BJ (cell line): ENCODE data around the gene PEDS1. TPM values are rescaled to one million over a fixed set of nuclear protein-coding genes. Genes with fewer than 3 reads are reported as not detected.

Experiments used
- CTCF ChIA-PET: fragments of 350-600 bp; formaldehyde crosslinking; extraction: SDS; loops from one replicate; lab custom pipeline; 2021; ENCODE audit warnings: antibody characterized with exemption, inconsistent platforms; lab: Yijun Ruan, JAX
- POLR2A ChIA-PET: fragments of 300-600 bp; sonication (Branson Sonifier 250); formaldehyde crosslinking; extraction: SDS; loops from one replicate; lab custom pipeline; 2021; ENCODE audit warnings: antibody characterized with exemption; lab: Charles Lee
- DNase-seq: peaks from one replicate; pipeline ENCODE4 v3.0.0-alpha.2; 2011; ENCODE audit warnings: low read depth
- H3K27me3 ChIP-seq: 2 replicates; pipeline ENCODE4 v1.6.0; 2011; ENCODE audit warnings: low read length; ENCODE audit not compliant: control insufficient read depth, insufficient read depth
- H3K36me3 ChIP-seq: 2 replicates; pipeline ENCODE4 v1.5.1; 2011; ENCODE audit warnings: low read length; ENCODE audit not compliant: control insufficient read depth, insufficient read depth
- H3K4me3 ChIP-seq: 2 replicates; pipeline ENCODE4 v1.5.1; 2011; ENCODE audit warnings: low read depth, mild to moderate bottlenecking, control low read depth, low read length
- polyA plus RNA-seq: library from polyadenylated mRNA; depleted of rRNA; stranded (reverse); fragments of >200 nt; gene quantifications from 2 replicates; pipeline ENCODE4 v1.2.3, GENCODE V29; 2011
- TF ChIP-seq, protein P1 (sequence below): IDR thresholded peaks from 2 replicates; pipeline ENCODE4 v1.5.1; 2011; ENCODE audit warnings: low read depth, mild to moderate bottlenecking, control low read depth, inconsistent platforms, low read length, moderate library complexity; ENCODE audit not compliant: insufficient read depth

PEDS1 gene
- polyA plus RNA-seq, 1 experiment, result 52.3 TPM

DNA sequence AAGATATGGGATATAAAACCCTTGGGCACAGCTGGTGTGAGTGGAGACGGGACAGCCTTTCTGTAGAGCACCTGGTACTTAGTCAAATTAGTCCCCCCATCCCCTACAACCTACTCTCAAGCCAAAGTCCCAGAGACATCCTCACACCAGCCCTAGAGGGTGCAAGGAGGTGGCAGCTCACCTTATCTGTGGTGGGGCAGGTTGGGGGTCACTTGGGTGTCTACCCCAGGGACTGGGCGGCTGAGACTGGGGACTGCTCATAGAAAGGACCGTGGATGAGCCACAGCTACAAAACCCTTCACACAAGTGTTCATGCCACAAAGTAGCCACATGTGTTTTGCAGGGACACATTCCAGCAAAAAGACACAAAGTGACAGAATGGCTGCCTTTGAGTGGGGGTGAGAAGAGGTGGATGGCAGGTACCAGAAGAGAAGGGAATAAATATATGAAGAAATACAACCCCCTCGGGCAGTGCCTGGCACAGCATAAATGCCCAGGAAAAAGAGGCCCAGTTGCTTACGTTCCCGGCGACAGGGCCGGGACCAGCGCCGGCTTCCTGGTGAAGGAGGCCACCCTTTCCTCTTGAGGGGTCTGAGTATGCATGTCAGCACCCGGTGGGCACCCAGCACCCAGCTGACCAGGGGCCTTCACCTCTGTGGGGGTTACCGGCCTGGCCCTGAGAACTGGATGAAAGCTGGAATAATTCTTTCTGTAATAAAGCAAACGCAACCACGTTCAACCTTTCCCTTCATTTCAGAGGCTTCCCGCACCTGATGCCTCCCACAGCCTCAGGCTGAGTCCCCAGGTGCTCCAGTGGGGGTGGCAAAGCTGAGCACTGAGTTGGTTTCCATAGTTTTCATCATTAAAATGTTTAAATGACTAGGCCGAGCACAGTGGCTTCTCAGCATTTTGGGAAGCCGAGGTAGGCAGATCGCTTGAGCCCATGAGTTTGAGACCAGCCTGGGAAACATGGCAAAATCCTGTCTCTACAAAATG is 22.7 kb upstream of the PEDS1 start:
- DNase-seq, result no peak
- TF ChIP-seq, protein P1, sequence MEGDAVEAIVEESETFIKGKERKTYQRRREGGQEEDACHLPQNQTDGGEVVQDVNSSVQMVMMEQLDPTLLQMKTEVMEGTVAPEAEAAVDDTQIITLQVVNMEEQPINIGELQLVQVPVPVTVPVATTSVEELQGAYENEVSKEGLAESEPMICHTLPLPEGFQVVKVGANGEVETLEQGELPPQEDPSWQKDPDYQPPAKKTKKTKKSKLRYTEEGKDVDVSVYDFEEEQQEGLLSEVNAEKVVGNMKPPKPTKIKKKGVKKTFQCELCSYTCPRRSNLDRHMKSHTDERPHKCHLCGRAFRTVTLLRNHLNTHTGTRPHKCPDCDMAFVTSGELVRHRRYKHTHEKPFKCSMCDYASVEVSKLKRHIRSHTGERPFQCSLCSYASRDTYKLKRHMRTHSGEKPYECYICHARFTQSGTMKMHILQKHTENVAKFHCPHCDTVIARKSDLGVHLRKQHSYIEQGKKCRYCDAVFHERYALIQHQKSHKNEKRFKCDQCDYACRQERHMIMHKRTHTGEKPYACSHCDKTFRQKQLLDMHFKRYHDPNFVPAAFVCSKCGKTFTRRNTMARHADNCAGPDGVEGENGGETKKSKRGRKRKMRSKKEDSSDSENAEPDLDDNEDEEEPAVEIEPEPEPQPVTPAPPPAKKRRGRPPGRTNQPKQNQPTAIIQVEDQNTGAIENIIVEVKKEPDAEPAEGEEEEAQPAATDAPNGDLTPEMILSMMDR, result no peak
- ChIA-PET CTCF (interaction anchor here (0.6 to 4.2 kb wide), 7 partner anchors 10 to 288 kb away, joined by 3 to 17 read pairs (median 5); no protein-coding TSS in a partner anchor), POLR2A (no interaction called here)
- Histone ChIP-seq H3K4me3 (no peak overlapping the region), H3K27me3 (no peaks in the 10 kb centered on the region), H3K36me3 (no peaks in the 10 kb centered on the region)

DNA sequence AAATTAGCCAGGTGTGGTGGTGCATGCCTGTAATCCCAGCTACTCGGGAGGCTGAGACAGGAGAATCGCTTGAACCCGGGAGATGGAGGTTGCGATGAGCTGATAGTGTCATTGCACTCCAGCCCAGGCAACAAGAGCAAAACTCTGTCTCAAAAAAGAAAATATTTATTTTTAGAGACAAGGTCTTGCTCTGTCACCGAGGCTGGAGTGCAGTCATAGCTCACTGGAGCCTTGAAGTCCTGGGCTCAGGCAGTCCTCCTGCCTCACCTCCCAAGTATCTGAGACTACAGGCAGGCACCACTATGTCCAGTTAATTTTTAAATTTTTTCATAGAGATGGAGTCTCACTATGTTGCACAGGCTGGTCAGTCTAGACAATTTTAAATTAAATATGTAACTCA is 20.9 kb upstream of the PEDS1 start:
- CTCF ChIA-PET, result interaction anchor here (0.9 to 2.4 kb wide), 4 partner anchors 11 to 399 kb away, joined by 3 to 10 read pairs (median 6); no protein-coding TSS in a partner anchor
- POLR2A ChIA-PET, result no interaction called here
- H3K36me3 ChIP-seq, result no peaks in the 10 kb centered on the region
- no peak overlapping the region for H3K4me3 ChIP-seq
- H3K27me3 ChIP-seq, result no peaks in the 10 kb centered on the region
- no peak for DNase-seq
- TF ChIP-seq, protein P1, result no peak

DNA sequence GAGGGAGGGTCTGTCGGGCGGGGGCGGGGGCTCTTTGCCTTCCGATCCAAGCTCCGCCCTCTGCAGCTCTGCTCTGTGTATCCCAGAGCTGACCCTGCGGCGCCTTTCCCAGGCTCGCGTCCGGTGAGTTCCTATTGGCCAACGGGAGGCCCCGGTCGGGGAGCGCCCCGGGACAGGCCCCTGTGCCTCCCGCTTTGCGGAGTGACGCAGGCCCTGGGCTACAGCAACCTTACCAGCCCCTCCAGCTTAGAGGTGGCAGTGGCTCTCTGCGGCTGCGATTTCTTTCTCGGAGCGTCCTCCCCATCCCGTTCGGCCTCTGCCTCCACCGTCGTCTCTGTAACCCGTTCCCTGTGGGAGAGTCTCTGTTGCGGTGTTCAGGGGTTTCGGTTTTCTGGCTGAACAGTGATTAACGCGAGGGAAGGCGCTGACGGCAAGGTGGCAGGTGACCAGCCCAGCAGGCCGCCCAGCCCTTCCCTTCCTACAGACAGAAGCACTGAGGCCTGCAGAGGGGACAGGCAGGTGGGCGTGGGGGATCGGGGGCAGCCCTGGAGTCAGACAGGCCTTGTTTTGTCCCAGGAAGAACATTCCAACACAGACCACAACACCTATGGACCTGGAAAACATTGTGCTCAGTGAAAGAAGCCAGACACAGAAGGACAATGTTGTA is 19.0 kb upstream of the PEDS1 start:
- no peak for DNase-seq
- TF ChIP-seq, protein P1, result no peak
- H3K4me3 ChIP-seq, result peak overlapping the region; percentile 34
- no peaks in the 10 kb centered on the region for H3K27me3 ChIP-seq
- ChIA-PET CTCF (interaction anchor here (1.0 to 7.8 kb wide), 9 partner anchors 9 to 279 kb away, joined by 3 to 169 read pairs (median 5); partner anchors contain the start of gene PEDS1), POLR2A (no interaction called here)
- H3K36me3 ChIP-seq, result no peaks in the 10 kb centered on the region

DNA sequence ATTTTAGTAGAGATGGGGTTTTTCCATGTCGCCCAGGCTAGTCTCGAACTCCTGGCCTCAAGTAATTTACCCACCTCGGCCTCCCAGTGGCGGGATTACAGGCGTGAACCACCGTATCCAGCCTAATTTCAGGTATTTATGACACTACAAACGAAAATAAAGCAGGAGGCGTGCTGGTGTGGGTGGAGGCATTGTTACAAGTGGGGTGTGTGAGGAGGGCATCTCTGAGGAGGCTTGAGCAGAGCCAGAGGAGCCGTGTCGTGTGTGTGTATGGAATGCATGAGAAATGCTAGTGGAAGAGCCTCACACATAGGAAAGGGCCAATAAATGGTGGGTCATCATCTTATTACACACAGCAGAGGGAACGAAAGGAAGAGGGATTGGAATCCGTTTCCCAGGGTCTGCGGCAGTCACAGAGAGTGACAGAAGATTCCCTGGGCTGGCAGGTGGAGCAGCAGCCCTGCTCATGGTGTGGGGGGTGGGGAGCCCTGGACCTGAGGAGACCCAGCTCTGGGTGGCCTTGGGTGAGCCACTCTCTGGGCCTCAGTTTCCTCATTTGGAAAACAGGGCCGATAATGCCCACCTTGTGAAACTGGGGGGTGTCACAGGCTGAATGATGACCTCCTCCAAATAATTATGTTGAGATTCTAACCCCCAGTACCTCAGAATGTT is 17.2 kb upstream of the PEDS1 start:
- no peaks in the 10 kb centered on the region for H3K36me3 ChIP-seq
- CTCF ChIA-PET, result interaction anchor here (1.1 to 7.8 kb wide), 13 partner anchors 23 to 297 kb away, joined by 3 to 169 read pairs (median 9); no protein-coding TSS in a partner anchor
- H3K4me3 ChIP-seq, result no peak overlapping the region
- TF ChIP-seq, protein P1, result no peak
- no peak for DNase-seq
- POLR2A ChIA-PET, result interaction anchor here (0.7 kb wide), 1 partner anchor 56 kb away, joined by 10 read pairs; no protein-coding TSS in a partner anchor
- no peaks in the 10 kb centered on the region for H3K27me3 ChIP-seq
